Esophagus muscularis mucosa (tissue), 4 donors: ENCODE results near the gene HECTD2. TPM values are rescaled to one million over a fixed set of nuclear protein-coding genes. Genes with fewer than 3 reads are reported as not detected.

Experiments used
- DNase-seq: peaks from one replicate; pipeline ENCODE4 v3.0.0-alpha.2; 2017; ENCODE audit errors: extremely low spot score
- H3K27ac ChIP-seq, 4 donors: fragments of 200-600 bp; sonication (generic); replicated peaks in 1 of 4; 1 replicate in 3 of 4; 2 replicates in 1 of 4; pipeline ENCODE4 v1.5.1; 2016 to 2019; ENCODE audit warnings: mild to moderate bottlenecking in 1 of 4
- H3K27me3 ChIP-seq, 4 donors: fragments of 200-600 bp; sonication (generic); one replicate each; pipeline versions ENCODE4 v1.5.1 to v1.6.0; 2016 to 2019
- H3K36me3 ChIP-seq, 4 donors: fragments of 200-600 bp; sonication (generic); one replicate each; pipeline ENCODE4 v1.5.1; 2016 to 2019
- H3K4me1 ChIP-seq, 4 donors: fragments of 200-600 bp; sonication (generic); one replicate each; pipeline ENCODE4 v1.5.1; 2016 to 2019
- H3K4me3 ChIP-seq, 4 donors: fragments of 200-600 bp; sonication (generic); 1 replicate in 2 of 4; 2 replicates in 2 of 4; pipeline ENCODE4 v1.5.1; 2016 to 2019; ENCODE audit warnings: mild to moderate bottlenecking in 4 of 4, moderate library complexity in 1 of 4
- H3K9me3 ChIP-seq, 4 donors: fragments of 200-600 bp; sonication (generic); 1 replicate in 3 of 4; 2 replicates in 1 of 4; pipeline ENCODE4 v1.5.1; 2016 to 2019
- EP300 ChIP-seq: sonication (generic); formaldehyde crosslinking; IDR thresholded peaks from one replicate; pipeline ENCODE4 v1.6.1; 2017; ENCODE audit warnings: antibody characterized with exemption
- POLR2A ChIP-seq: fragments of 450-650 bp; IDR thresholded peaks from one replicate; pipeline ENCODE4 v1.6.1; 2017; ENCODE audit warnings: antibody characterized with exemption, moderate library complexity, mild to moderate bottlenecking, low read depth
- POLR2AphosphoS5 ChIP-seq, 2 donors: sonication (generic); formaldehyde crosslinking; IDR thresholded peaks; one replicate each; pipeline ENCODE4 v1.6.1; 2017; ENCODE audit warnings: antibody characterized with exemption in 2 of 2
- WGBS: methylation state at CpG from one replicate; pipeline ENCODE4 v1.1.5; 2018; 5-methylcytosine and 5-hydroxymethylcytosine counted together
- intact Hi-C: fragments of 100-400 bp; cut with DNase I; formaldehyde crosslinking; loops from one replicate; pipeline ENCODE4 v1.15.1; 2023
- total RNA-seq, 4 donors: library from RNA; depleted of rRNA; stranded (reverse); fragments of >200 nt; gene quantifications; one replicate each; pipeline versions ENCODE4 v1.1.0 to v1.2.1, GENCODE V29; 2016
- TF ChIP-seq, protein P1 (sequence below), 3 experiments: fragments of 200-600 bp in 2 of 3; fragments of 450-650 bp in 1 of 3; sonication (generic) in 2 of 3; IDR thresholded peaks; one replicate each; pipeline ENCODE4 v1.5.1; 2017 to 2019; ENCODE audit warnings: antibody characterized with exemption in 3 of 3, mild to moderate bottlenecking in 2 of 3, moderate library complexity in 1 of 3

Gene HECTD2
- total RNA-seq, 4 donors from 2014 or later, result 18.2 to 29.5 (median 21.5) TPM

DNA sequence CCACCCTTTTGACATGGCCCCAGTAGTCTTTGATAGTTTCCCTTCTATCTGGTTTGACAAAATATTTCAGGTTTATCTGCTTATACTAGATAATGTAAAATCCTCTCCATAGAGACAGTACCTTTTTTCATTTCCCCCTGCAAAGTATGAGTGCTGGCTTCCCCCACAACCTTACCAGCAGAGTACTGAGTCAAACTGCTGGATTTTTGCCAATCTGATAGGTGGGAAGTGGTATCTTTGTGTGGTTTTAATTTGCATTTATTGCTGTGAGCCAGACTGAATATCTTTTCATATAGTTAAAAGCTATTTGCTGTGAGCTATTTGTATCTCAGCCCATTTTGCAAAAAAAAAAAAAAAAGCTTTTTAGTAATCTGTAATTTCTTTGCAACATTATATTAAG lies 32.1 kb upstream of the HECTD2 start:
- Histone ChIP-seq H3K27ac (no peak overlapping the region), H3K4me3 (no peak overlapping the region), H3K9me3 (peaks cover 0 to 38% (median 24%) of the 10 kb centered on the region in 4 donors), H3K27me3 (no peaks in the 10 kb centered on the region), H3K4me1 (peaks cover 0 to 6% (median 0%) of the 10 kb centered on the region in 4 donors), H3K36me3 (no peaks in the 10 kb centered on the region)
- TF ChIP-seq POLR2A (no peak), POLR2AphosphoS5 (IDR thresholded peaks at IDR 0.05) (no peak), EP300 (no peak)
- TF ChIP-seq, protein P1, sequence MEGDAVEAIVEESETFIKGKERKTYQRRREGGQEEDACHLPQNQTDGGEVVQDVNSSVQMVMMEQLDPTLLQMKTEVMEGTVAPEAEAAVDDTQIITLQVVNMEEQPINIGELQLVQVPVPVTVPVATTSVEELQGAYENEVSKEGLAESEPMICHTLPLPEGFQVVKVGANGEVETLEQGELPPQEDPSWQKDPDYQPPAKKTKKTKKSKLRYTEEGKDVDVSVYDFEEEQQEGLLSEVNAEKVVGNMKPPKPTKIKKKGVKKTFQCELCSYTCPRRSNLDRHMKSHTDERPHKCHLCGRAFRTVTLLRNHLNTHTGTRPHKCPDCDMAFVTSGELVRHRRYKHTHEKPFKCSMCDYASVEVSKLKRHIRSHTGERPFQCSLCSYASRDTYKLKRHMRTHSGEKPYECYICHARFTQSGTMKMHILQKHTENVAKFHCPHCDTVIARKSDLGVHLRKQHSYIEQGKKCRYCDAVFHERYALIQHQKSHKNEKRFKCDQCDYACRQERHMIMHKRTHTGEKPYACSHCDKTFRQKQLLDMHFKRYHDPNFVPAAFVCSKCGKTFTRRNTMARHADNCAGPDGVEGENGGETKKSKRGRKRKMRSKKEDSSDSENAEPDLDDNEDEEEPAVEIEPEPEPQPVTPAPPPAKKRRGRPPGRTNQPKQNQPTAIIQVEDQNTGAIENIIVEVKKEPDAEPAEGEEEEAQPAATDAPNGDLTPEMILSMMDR (IDR thresholded peaks at IDR 0.05), result no peak
- no peak for DNase-seq
- intact Hi-C loops, result no loop called here

DNA sequence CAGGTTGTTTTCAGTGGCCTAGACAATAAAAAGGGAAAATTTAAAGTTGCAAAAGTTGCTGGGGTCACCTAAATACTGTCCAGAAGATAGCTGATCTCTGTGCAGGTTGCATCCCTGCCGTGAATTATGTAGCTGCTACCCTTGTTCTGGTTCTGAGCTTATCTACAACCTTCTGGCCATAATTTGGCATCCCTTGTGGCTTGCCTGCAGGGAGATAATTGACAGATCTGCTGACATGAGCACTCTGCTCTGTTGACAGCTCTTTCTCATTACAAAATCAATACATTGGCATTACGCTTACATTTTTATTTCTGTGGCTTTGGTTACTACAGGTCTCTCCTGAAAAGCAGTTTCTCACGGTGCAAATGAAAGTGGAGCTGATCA lies 29.3 kb upstream of the HECTD2 start:
- WGBS, result 60% methylated on average over 3 of the region's 3 CpGs
- no peak for DNase-seq

DNA sequence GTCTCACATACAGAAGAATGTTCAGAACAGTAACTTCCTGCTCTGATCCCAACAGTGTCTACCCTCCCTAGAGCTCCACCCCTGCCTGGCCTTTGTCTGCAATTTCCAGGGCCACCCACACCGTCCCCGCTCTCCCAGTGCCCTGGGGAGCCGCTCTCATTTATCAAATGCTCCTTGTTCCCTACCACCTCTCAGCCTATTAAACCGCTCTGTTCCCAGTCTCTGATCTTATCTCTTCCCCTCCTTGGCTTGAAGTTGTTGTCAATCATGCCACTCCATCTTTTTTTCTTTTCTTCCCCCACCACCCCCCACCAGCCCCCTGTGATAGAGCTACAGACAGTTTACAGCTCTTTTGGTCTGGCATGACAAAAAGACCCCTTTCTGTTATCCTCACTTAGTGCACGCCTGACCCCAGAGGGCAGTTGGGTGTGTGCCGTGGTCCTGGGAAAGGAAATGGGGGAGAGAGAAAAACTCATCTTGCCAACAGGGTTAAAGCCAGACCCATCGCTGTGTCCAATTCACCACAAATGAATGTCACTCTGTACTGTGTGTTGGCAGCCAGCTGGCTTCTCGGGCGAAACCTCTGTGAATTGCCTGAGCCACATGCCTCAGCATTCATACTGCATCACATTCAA lies 28.8 kb upstream of the HECTD2 start:
- no peak overlapping the region for H3K27ac ChIP-seq
- no peaks in the 10 kb centered on the region for H3K27me3 ChIP-seq
- TF ChIP-seq EP300 (no peak), POLR2AphosphoS5 (IDR thresholded peaks at IDR 0.05) (no peak), POLR2A (no peak)
- TF ChIP-seq, protein P1 (IDR thresholded peaks at IDR 0.05), result no peak

More for the DNA sequence above, 29.3 kb upstream of the HECTD2 start:
- no peaks in the 10 kb centered on the region for H3K27me3 ChIP-seq
- no peak overlapping the region for H3K27ac ChIP-seq
- H3K36me3 ChIP-seq, result no peaks in the 10 kb centered on the region
- H3K4me1 ChIP-seq, result peaks cover 0 to 6% (median 0%) of the 10 kb centered on the region in 4 donors
- H3K9me3 ChIP-seq, result peaks cover 0 to 13% (median 1%) of the 10 kb centered on the region in 4 donors
- TF ChIP-seq EP300, result no peak
- TF ChIP-seq POLR2AphosphoS5 (IDR thresholded peaks at IDR 0.05), result no peak
- TF ChIP-seq, protein P1 (IDR thresholded peaks at IDR 0.05), result no peak
- TF ChIP-seq POLR2A, result no peak
- no peak overlapping the region for H3K4me3 ChIP-seq
- intact Hi-C loops, result no loop called here

DNA sequence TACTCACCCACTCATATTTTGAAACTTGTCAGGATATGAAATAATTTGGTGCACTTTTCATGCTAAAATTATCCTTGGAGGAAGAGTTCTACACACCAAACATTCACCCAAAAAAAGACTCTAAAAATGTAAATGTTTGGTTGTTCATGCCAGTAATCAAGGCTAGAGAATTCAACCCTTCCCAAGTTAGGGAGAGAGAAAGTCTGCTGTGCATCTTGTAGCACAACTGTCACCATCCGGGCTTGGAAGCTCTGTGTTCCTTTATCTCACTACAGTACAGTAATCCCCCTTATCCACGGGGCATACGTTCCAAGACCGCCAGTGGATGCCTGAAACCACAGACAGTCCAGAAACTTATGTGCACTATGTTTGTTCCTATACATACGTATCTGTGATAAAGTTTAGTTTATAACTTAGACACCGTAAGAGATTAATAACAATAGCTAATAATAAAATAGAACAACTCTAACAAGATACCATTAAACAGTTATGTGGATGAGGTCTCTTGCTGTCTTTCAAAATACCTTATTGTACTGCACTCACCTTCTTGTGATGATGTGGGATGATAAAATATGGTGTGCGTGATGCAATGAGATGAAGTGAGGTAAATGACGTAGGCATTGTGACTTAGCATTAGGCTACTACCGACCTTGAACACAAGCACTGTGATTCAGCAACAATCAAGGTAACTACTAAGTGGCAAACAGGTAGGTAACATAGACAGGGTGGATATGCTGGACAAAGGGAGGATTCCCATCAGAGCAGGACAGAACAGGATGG lies 24.6 kb upstream of the HECTD2 start:
- Histone ChIP-seq H3K4me3 (no peak overlapping the region), H3K27ac (no peak overlapping the region), H3K4me1 (peaks cover 6 to 9% (median 8%) of the 10 kb centered on the region in 4 donors), H3K36me3 (no peaks in the 10 kb centered on the region), H3K9me3 (no peaks in the 10 kb centered on the region), H3K27me3 (no peaks in the 10 kb centered on the region)
- WGBS, result 75% methylated on average over 9 of the region's 9 CpGs
- DNase-seq, result no peak
- TF ChIP-seq EP300 (no peak), POLR2AphosphoS5 (IDR thresholded peaks at IDR 0.05) (no peak), POLR2A (no peak)
- TF ChIP-seq, protein P1 (IDR thresholded peaks at IDR 0.05), result no peak
- intact Hi-C loops, result loop anchor here (5.0 kb wide), 1 partner anchor 88 kb away; no protein-coding TSS in a partner anchor

More for the DNA sequence above, 28.8 kb upstream of the HECTD2 start:
- 66% methylated on average over 9 of the region's 9 CpGs for WGBS
- peaks cover 0 to 8% (median 1%) of the 10 kb centered on the region in 4 donors for H3K9me3 ChIP-seq
- H3K4me3 ChIP-seq, result no peak overlapping the region
- peaks cover 0 to 6% (median 0%) of the 10 kb centered on the region in 4 donors for H3K4me1 ChIP-seq
- intact Hi-C loops, result no loop called here
- DNase-seq, result no peak
- no peaks in the 10 kb centered on the region for H3K36me3 ChIP-seq
